IMR-90 (cell line): Measurements from ENCODE around the gene FAM20C. TPM values are rescaled to one million over a fixed set of nuclear protein-coding genes. Genes with fewer than 3 reads are reported as not detected.

ENCODE experiments used
- ATAC-seq: fragments of 200-7000 bp; cut with Tn5 transposase; 2 replicates; pipeline ENCODE4 v1.9.1; 2020; ENCODE audit warnings: low read depth, mild to moderate bottlenecking, moderate library complexity
- BruUV-seq: library from RNA; stranded (reverse); fragments of 400-500 nt; replicated peaks from 2 replicates; lab custom pipeline; 2021; lab: Mats Ljungman, UMichigan
- CTCF ChIA-PET: fragments of 300-600 bp; formaldehyde crosslinking; extraction: SDS; loops from one replicate; lab custom pipeline; 2021; ENCODE audit warnings: antibody characterized with exemption; lab: Yijun Ruan, JAX
- POLR2A ChIA-PET: fragments of 300-600 bp; sonication (Branson Sonifier 250); formaldehyde crosslinking; loops from one replicate; lab custom pipeline; 2022; ENCODE audit warnings: antibody characterized with exemption; ENCODE audit not compliant: unreplicated experiment; lab: Charles Lee
- DNase-seq: peaks from one replicate; pipeline ENCODE4 v3.0.0; 2013
- H2AFZ ChIP-seq: replicated peaks from 2 replicates; pipeline ENCODE3; 2013; ENCODE audit warnings: low read length, mild to moderate bottlenecking; ENCODE audit not compliant: poor library complexity
- H2AK5ac ChIP-seq: 2 replicates; pipeline ENCODE4 v1.6.1; 2013; ENCODE audit warnings: low read depth, low read length, inconsistent platforms
- H2AK9ac ChIP-seq: replicated peaks from 2 replicates; pipeline ENCODE3; 2013; ENCODE audit warnings: mild to moderate bottlenecking, low read depth, low read length, moderate library complexity; ENCODE audit not compliant: poor library complexity
- H2BK120ac ChIP-seq: 2 replicates; pipeline ENCODE4 v1.6.1; 2013; ENCODE audit warnings: low read depth, low read length, inconsistent platforms
- H2BK15ac ChIP-seq: 3 replicates; pipeline ENCODE4 v1.6.1; 2013; ENCODE audit warnings: low read depth, low read length, inconsistent platforms
- H2BK20ac ChIP-seq: 2 replicates; pipeline ENCODE4 v1.6.1; 2013; ENCODE audit warnings: low read depth, mild to moderate bottlenecking, inconsistent platforms, low read length, moderate library complexity
- H2BK5ac ChIP-seq: 2 replicates; pipeline ENCODE4 v1.6.1; 2013; ENCODE audit warnings: mild to moderate bottlenecking, low read depth, low read length, inconsistent platforms; ENCODE audit not compliant: poor library complexity, severe bottlenecking
- H3K14ac ChIP-seq: replicated peaks from 2 replicates; pipeline ENCODE4 v1.6.1; 2013; ENCODE audit warnings: low read depth, low read length, inconsistent platforms
- H3K18ac ChIP-seq: 2 replicates; pipeline ENCODE4 v1.6.1; 2013; ENCODE audit warnings: low read depth, low read length, control low read depth
- H3K23ac ChIP-seq: 2 replicates; pipeline ENCODE4 v1.6.1; 2013; ENCODE audit warnings: low read depth, low read length, inconsistent platforms
- H3K27ac ChIP-seq: 2 replicates; pipeline ENCODE4 v1.5.1; 2013; ENCODE audit warnings: mild to moderate bottlenecking, control low read depth, low read length; ENCODE audit not compliant: insufficient read depth
- H3K27me3 ChIP-seq: 2 replicates; pipeline ENCODE4 v1.6.1; 2013; ENCODE audit warnings: low read length; ENCODE audit not compliant: control insufficient read depth, insufficient read depth
- H3K36me3 ChIP-seq: 2 replicates; pipeline ENCODE4 v1.6.1; 2013; ENCODE audit warnings: low read length, mixed read lengths; ENCODE audit not compliant: control insufficient read depth, insufficient read depth
- H3K4ac ChIP-seq: 2 replicates; pipeline ENCODE4 v1.6.1; 2013; ENCODE audit warnings: low read depth, low read length, inconsistent platforms
- H3K4me1 ChIP-seq: 2 replicates; pipeline ENCODE4 v1.6.1; 2013; ENCODE audit warnings: low read length, mixed read lengths; ENCODE audit not compliant: control insufficient read depth, insufficient read depth
- H3K4me2 ChIP-seq: 2 replicates; pipeline ENCODE4 v1.6.1; 2013; ENCODE audit warnings: low read depth, mild to moderate bottlenecking, control low read depth, low read length, moderate library complexity
- H3K4me3 ChIP-seq: 2 replicates; pipeline ENCODE4 v1.5.1; 2013; ENCODE audit warnings: low read depth, mild to moderate bottlenecking, control low read depth, low read length, moderate library complexity; ENCODE audit not compliant: insufficient read depth
- H3K56ac ChIP-seq: 2 replicates; pipeline ENCODE4 v1.6.1; 2013; ENCODE audit warnings: low read length, inconsistent platforms; ENCODE audit not compliant: insufficient read depth; ENCODE audit errors: extremely low read depth
- H3K79me1 ChIP-seq, 2 experiments: 2 replicates each; pipeline ENCODE4 v1.6.1; 2013; ENCODE audit warnings: low read length in 2 of 2, inconsistent platforms in 1 of 2, low read depth in 1 of 2
- H3K9ac ChIP-seq: 2 replicates; pipeline ENCODE4 v1.6.1; 2013; ENCODE audit warnings: low read depth, low read length, control low read depth
- H3K9me1 ChIP-seq: 2 replicates; pipeline ENCODE4 v1.6.1; 2013; ENCODE audit warnings: low read length, inconsistent platforms; ENCODE audit not compliant: insufficient read depth
- H3K9me3 ChIP-seq: 2 replicates; pipeline ENCODE4 v1.6.1; 2013; ENCODE audit warnings: low read length; ENCODE audit not compliant: control insufficient read depth, insufficient read depth
- H4K20me1 ChIP-seq: 2 replicates; pipeline ENCODE4 v1.6.1; 2013; ENCODE audit warnings: low read length, inconsistent platforms; ENCODE audit not compliant: insufficient read depth
- H4K5ac ChIP-seq: 2 replicates; pipeline ENCODE4 v1.6.1; 2013; ENCODE audit warnings: mild to moderate bottlenecking, low read depth, low read length, control low read depth
- H4K8ac ChIP-seq, 2 experiments: 2 replicates each; pipeline ENCODE4 v1.6.1; 2013; ENCODE audit warnings: low read depth in 2 of 2, low read length in 2 of 2, control low read depth in 1 of 2, inconsistent platforms in 1 of 2
- H4K91ac ChIP-seq: 2 replicates; pipeline ENCODE4 v1.6.1; 2013; ENCODE audit warnings: low read depth, low read length, inconsistent platforms; ENCODE audit not compliant: insufficient read depth
- BHLHE40 ChIP-seq: fragments of 150-350 bp; IDR thresholded peaks from 2 replicates; pipeline ENCODE4 v1.6.1; 2016; ENCODE audit warnings: mild to moderate bottlenecking, low read depth, low read length
- FOS ChIP-seq: fragments of 150-350 bp; IDR thresholded peaks from 2 replicates; pipeline ENCODE4 v1.6.1; 2016; ENCODE audit warnings: low read depth, low read length
- MAFK ChIP-seq: IDR thresholded peaks from 2 replicates; pipeline ENCODE4 v1.6.1; 2012; ENCODE audit warnings: low read depth, low read length, improper control_type of control experiment
- MAZ ChIP-seq: IDR thresholded peaks from 2 replicates; pipeline ENCODE4 v1.6.1; 2012; ENCODE audit warnings: low read depth, mild to moderate bottlenecking, low read length, improper control_type of control experiment, moderate library complexity, borderline replicate concordance
- MXI1 ChIP-seq: IDR thresholded peaks from 2 replicates; pipeline ENCODE4 v1.6.1; 2012; ENCODE audit warnings: low read depth, mild to moderate bottlenecking, low read length, moderate library complexity, borderline replicate concordance
- NFE2L2 ChIP-seq: fragments of 150-350 bp; IDR thresholded peaks from 2 replicates; pipeline ENCODE4 v1.6.1; 2016; ENCODE audit warnings: low read depth, mild to moderate bottlenecking, low read length
- POLR2A ChIP-seq: IDR thresholded peaks from 2 replicates; pipeline ENCODE4 v1.6.1; 2012; ENCODE audit warnings: mild to moderate bottlenecking, low read depth, low read length
- RCOR1 ChIP-seq: IDR thresholded peaks from 2 replicates; pipeline ENCODE4 v1.6.1; 2012; ENCODE audit warnings: mild to moderate bottlenecking, low read length, improper control_type of control experiment; ENCODE audit not compliant: insufficient replicate concordance
- RFX5 ChIP-seq: IDR thresholded peaks from 2 replicates; pipeline ENCODE4 v1.8.0; 2012; ENCODE audit warnings: low read depth, mild to moderate bottlenecking, low read length, moderate library complexity
- SMC3 ChIP-seq: fragments of 150-350 bp; IDR thresholded peaks from 2 replicates; pipeline ENCODE4 v1.6.1; 2016; ENCODE audit warnings: low read depth, mild to moderate bottlenecking, antibody characterized with exemption, low read length, moderate library complexity
- WGBS, 2 experiments: methylation state at CpG; one replicate each; pipeline versions ENCODE4 v1.1.5 to v1.1.7; 2013; ENCODE audit warnings: missing lambda C conversion rate in 2 of 2; ENCODE audit not compliant: insufficient read length in 1 of 2; ENCODE audit errors: extremely low coverage in 2 of 2; 5-methylcytosine and 5-hydroxymethylcytosine counted together
- dilution Hi-C: fragments of 300-500 bp; cut with HindIII; formaldehyde crosslinking; loops from one replicate; pipeline ENCODE4 v1.14.3; 2018; ENCODE audit warnings: low sequenced_read_pairs; ENCODE audit not compliant: unreplicated experiment
- in situ Hi-C: fragments of 300-500 bp; cut with MboI; formaldehyde crosslinking; loops from 3 replicates; pipeline ENCODE4 v1.14.3; 2019; ENCODE audit warnings: low sequenced_read_pairs, inconsistent platforms, mixed read lengths
- intact Hi-C: fragments of 100-400 bp; cut with micrococcal nuclease; formaldehyde crosslinking; loops from 2 replicates; pipeline ENCODE4 v1.10.0; 2022
- polyA plus RNA-seq, 3 experiments: library from polyadenylated mRNA; depleted of rRNA; stranded (reverse); fragments of >200 nt; gene quantifications; 2 replicates each; pipeline ENCODE4 v1.2.3, GENCODE V29; 2012; ENCODE audit warnings: low replicate concordance in 1 of 3
- total RNA-seq: library from RNA; depleted of rRNA; stranded (reverse); fragments of >200 nt; gene quantifications from 2 replicates; pipeline ENCODE4 v1.2.3, GENCODE V29; 2012
- TF ChIP-seq, protein P1 (sequence below): fragments of 150-350 bp; IDR thresholded peaks from 2 replicates; pipeline ENCODE4 v1.6.1; 2016; ENCODE audit warnings: low read depth, mild to moderate bottlenecking, low read length, moderate library complexity, borderline replicate concordance
- TF ChIP-seq, protein P2 (sequence below): fragments of 150-350 bp; IDR thresholded peaks from 2 replicates; pipeline ENCODE4 v1.6.1; 2017; ENCODE audit warnings: mild to moderate bottlenecking, antibody characterized with exemption, low read length, low read depth

The FAM20C gene
- total and polyA plus RNA-seq, 2 of the 4 experiments (the other 2 are of a cell fraction) = 7.7 to 36.6 TPM

- Histone ChIP-seq H3K9me1 (peaks cover 39% of the 10 kb centered on the region), H2AK5ac (peak overlapping the region; percentile 94), H3K9me3 (no peaks in the 10 kb centered on the region), H2AFZ (peak overlapping the region; percentile 43), H3K4ac (peak overlapping the region; percentile 48; the same call in 1 of the 2 replicates), H3K23ac (no peak overlapping the region), H3K56ac (no peak overlapping the region), H2BK5ac (peak overlapping the region; percentile 48), H4K91ac (peak overlapping the region; percentile 23; the same call in 1 of the 2 replicates), H4K20me1 (peaks cover 38% of the 10 kb centered on the region), H4K8ac (no peak overlapping the region), H3K9ac (no peak overlapping the region), H3K79me1 (peaks cover 45 to 72% of the 10 kb centered on the region in 2 experiments), H2AK9ac (peak overlapping the region; percentile 52), H3K27me3 (no peaks in the 10 kb centered on the region), H2BK15ac (peak overlapping the region; percentile 5; the same call in 1 of the 3 replicates), H3K18ac (no peak overlapping the region), H3K4me3 (no peak overlapping the region), H4K5ac (no peak overlapping the region), H3K14ac (no peak overlapping the region), H3K27ac (peak overlapping the region; percentile 11; the same call in 1 of the 2 replicates), H3K4me2 (no peak overlapping the region), H2BK120ac (peak overlapping the region; percentile 56; the same call in 1 of the 2 replicates), H2BK20ac (peak overlapping the region; percentile 34; the same call in 1 of the 2 replicates), H3K36me3 (peaks cover 35% of the 10 kb centered on the region), H3K4me1 (peaks cover 43% of the 10 kb centered on the region)
- no peak for DNase-seq
- in situ Hi-C loops = no loop called here
- WGBS, 2 experiments = 95% methylated on average over 4 of the region's 8 CpGs; no CpG with 5 or more reads in 1 of the 2 experiments
- ChIA-PET CTCF (no interaction called here), POLR2A (no interaction called here)
- ATAC-seq = no peak
- intact Hi-C loops = no loop called here
- dilution Hi-C loops = no loop called here
- TF ChIP-seq, protein P1, sequence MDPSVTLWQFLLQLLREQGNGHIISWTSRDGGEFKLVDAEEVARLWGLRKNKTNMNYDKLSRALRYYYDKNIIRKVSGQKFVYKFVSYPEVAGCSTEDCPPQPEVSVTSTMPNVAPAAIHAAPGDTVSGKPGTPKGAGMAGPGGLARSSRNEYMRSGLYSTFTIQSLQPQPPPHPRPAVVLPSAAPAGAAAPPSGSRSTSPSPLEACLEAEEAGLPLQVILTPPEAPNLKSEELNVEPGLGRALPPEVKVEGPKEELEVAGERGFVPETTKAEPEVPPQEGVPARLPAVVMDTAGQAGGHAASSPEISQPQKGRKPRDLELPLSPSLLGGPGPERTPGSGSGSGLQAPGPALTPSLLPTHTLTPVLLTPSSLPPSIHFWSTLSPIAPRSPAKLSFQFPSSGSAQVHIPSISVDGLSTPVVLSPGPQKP = no peak
- TF ChIP-seq BHLHE40 (no peak), SMC3 (no peak), RCOR1 (no peak), RFX5 (no peak), MXI1 (no peak), MAFK (no peak), FOS (no peak), MAZ (no peak), POLR2A (no peak), NFE2L2 (no peak)
- TF ChIP-seq, protein P2, sequence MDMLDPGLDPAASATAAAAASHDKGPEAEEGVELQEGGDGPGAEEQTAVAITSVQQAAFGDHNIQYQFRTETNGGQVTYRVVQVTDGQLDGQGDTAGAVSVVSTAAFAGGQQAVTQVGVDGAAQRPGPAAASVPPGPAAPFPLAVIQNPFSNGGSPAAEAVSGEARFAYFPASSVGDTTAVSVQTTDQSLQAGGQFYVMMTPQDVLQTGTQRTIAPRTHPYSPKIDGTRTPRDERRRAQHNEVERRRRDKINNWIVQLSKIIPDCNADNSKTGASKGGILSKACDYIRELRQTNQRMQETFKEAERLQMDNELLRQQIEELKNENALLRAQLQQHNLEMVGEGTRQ = no peak
- BruUV-seq = no TSS peak
Measured at GRCh38 chr7:236967-237366, 44.6 kb downstream of the FAM20C start.
